Progenitor cell of endocrine pancreas (in vitro differentiated cells): Measurements from ENCODE around the gene ERBB2. TPM values are rescaled to one million over a fixed set of nuclear protein-coding genes. Genes with fewer than 3 reads are reported as not detected.
A peak's percentile ranks its signal among the peaks of the same experiment; 100 is the strongest.

Source experiments
- DNase-seq: peaks from one replicate; pipeline ENCODE4 v3.0.0; 2021; ENCODE audit warnings: low spot score; ENCODE audit not compliant: unreplicated experiment
- H3K27ac Mint-ChIP-seq: 2 replicates; pipeline ENCODE4 v1.8.0; 2021; ENCODE audit warnings: mild to moderate bottlenecking, moderate library complexity, mixed read lengths
- H3K27me3 Mint-ChIP-seq: 2 replicates; pipeline ENCODE4 v1.8.0; 2021; ENCODE audit warnings: mixed read lengths
- H3K36me3 Mint-ChIP-seq: 2 replicates; pipeline ENCODE4 v1.8.0; 2022; ENCODE audit warnings: mixed read lengths; ENCODE audit not compliant: insufficient read depth
- H3K4me1 Mint-ChIP-seq: 2 replicates; pipeline ENCODE4 v1.8.0; 2021; ENCODE audit warnings: low read depth, mixed read lengths
- H3K4me3 Mint-ChIP-seq: 2 replicates; pipeline ENCODE4 v1.8.0; 2021; ENCODE audit warnings: low read depth, mild to moderate bottlenecking, moderate library complexity, mixed read lengths
- H3K9me3 Mint-ChIP-seq: 2 replicates; pipeline ENCODE4 v1.8.0; 2021; ENCODE audit warnings: low read depth, mixed read lengths
- CTCF ChIP-seq: fragments of 200-600 bp; sonication (generic); IDR thresholded peaks from one replicate; pipeline ENCODE4 v1.5.0; 2021; ENCODE audit warnings: antibody characterized with exemption, mild to moderate bottlenecking; ENCODE audit not compliant: unreplicated experiment
- total RNA-seq: library from RNA; stranded (reverse); gene quantifications from 2 replicates; pipeline ENCODE4 v1.2.1, GENCODE V29; 2021

The ERBB2 gene
- total RNA-seq, 1 donor from 2014 or later = 152 TPM

- Mint-ChIP-seq H3K36me3 (peaks cover 2% of the 10 kb centered on the region), H3K4me3 (no peak overlapping the region), H3K27me3 (no peaks in the 10 kb centered on the region), H3K27ac (peak overlapping the region; percentile 17), H3K9me3 (no peaks in the 10 kb centered on the region), H3K4me1 (peaks cover 19% of the 10 kb centered on the region)
- peak; percentile 51 for DNase-seq
- peak; percentile 74 for TF ChIP-seq CTCF
These were observed 46.1 kb upstream of the ERBB2 start for GRCh38 chr17:39653662-39654331.

- Mint-ChIP-seq H3K4me3 (no peak overlapping the region), H3K27ac (no peak overlapping the region)
These were observed 44.8 kb upstream of the ERBB2 start for GRCh38 chr17:39655105-39655504.

GRCh38 chr17:39658346-39658745, 41.5 kb upstream of the ERBB2 start:
- H3K36me3 Mint-ChIP-seq = peaks cover 1% of the 10 kb centered on the region
- H3K4me3 Mint-ChIP-seq = no peak overlapping the region
- no peaks in the 10 kb centered on the region for H3K9me3 Mint-ChIP-seq
- no peaks in the 10 kb centered on the region for H3K27me3 Mint-ChIP-seq
- no peak overlapping the region for H3K27ac Mint-ChIP-seq
- TF ChIP-seq CTCF = no peak
- no peak for DNase-seq
- H3K4me1 Mint-ChIP-seq = peaks cover 2% of the 10 kb centered on the region

More at GRCh38 chr17:39655105-39655504, 44.8 kb upstream of the ERBB2 start:
- DNase-seq = no peak
- no peaks in the 10 kb centered on the region for H3K27me3 Mint-ChIP-seq
- H3K9me3 Mint-ChIP-seq = no peaks in the 10 kb centered on the region
- peaks cover 2% of the 10 kb centered on the region for H3K36me3 Mint-ChIP-seq
- H3K4me1 Mint-ChIP-seq = peaks cover 18% of the 10 kb centered on the region
- TF ChIP-seq CTCF = no peak

GRCh38 chr17:39658760-39659159, 41.1 kb upstream of the ERBB2 start:
- H3K4me1 Mint-ChIP-seq = no peaks in the 10 kb centered on the region
- H3K27ac Mint-ChIP-seq = no peak overlapping the region
- no peaks in the 10 kb centered on the region for H3K27me3 Mint-ChIP-seq
- TF ChIP-seq CTCF = no peak
- no peaks in the 10 kb centered on the region for H3K9me3 Mint-ChIP-seq
- H3K4me3 Mint-ChIP-seq = no peak overlapping the region
- peaks cover 1% of the 10 kb centered on the region for H3K36me3 Mint-ChIP-seq
- DNase-seq = no peak

GRCh38 chr17:39659279-39660010, 40.4 kb upstream of the ERBB2 start:
- Mint-ChIP-seq H3K9me3 (no peaks in the 10 kb centered on the region), H3K4me1 (peaks cover 3% of the 10 kb centered on the region), H3K27me3 (no peaks in the 10 kb centered on the region), H3K4me3 (no peak overlapping the region), H3K27ac (no peak overlapping the region), H3K36me3 (peaks cover 1% of the 10 kb centered on the region)
- no peak for TF ChIP-seq CTCF
- DNase-seq = no peak
